GM12872 (cell line): ENCODE measurements around the gene MANBA.

ENCODE experiments used
- CTCF ChIP-seq: IDR thresholded peaks from 3 replicates; pipeline ENCODE4 v1.5.1; 2011; ENCODE audit warnings: low read depth, mild to moderate bottlenecking, low read length, moderate library complexity; ENCODE audit not compliant: insufficient read depth

Gene MANBA

GRCh38 chr4:102632241-102633065, 128.3 kb downstream of the MANBA start:
- no peak for TF ChIP-seq CTCF

- TF ChIP-seq CTCF, result no peak
These were observed 129.2 kb downstream of the MANBA start for GRCh38 chr4:102631616-102632015.

- no peak for TF ChIP-seq CTCF
These were observed 131.1 kb downstream of the MANBA start for GRCh38 chr4:102629673-102630072.

- no peak for TF ChIP-seq CTCF
These were observed 132.8 kb downstream of the MANBA start for GRCh38 chr4:102627831-102628523.

GRCh38 chr4:102625232-102625930, 135.4 kb downstream of the MANBA start:
- peak; percentile 56 for TF ChIP-seq CTCF

- no peak for TF ChIP-seq CTCF
These were observed 136.3 kb downstream of the MANBA start for GRCh38 chr4:102624505-102624904.

GRCh38 chr4:102623622-102624021, 137.1 kb downstream of the MANBA start:
- TF ChIP-seq CTCF, result 0 out of 3 replicates have a peak, but pooled peaks have one; percentile 5
